GM12878 (cell line): Measurements from ENCODE around the gene OPTC.

ENCODE experiments used
- CTCF ChIP-seq, 3 experiments: IDR thresholded peaks in 2 of 3; conservative IDR thresholded peaks in 1 of 3; 2 replicates each; pipeline ENCODE4 v1.5.1; 2011; ENCODE audit warnings: low read depth in 3 of 3, low read length in 3 of 3, mild to moderate bottlenecking in 3 of 3, control low read depth in 2 of 3, moderate library complexity in 2 of 3, inconsistent platforms in 1 of 3, mixed read lengths in 1 of 3; ENCODE audit not compliant: control insufficient read depth in 2 of 3, insufficient read depth in 1 of 3; ENCODE audit errors: extremely low read depth in 1 of 3
- EGR1 ChIP-seq, 2 experiments: IDR thresholded peaks; 1 replicate in 1 of 2; 2 replicates in 1 of 2; pipeline ENCODE4 v1.6.1; 2011 to 2012; ENCODE audit warnings: low read depth in 2 of 2, low read length in 2 of 2, borderline replicate concordance in 1 of 2, mild to moderate bottlenecking in 1 of 2, moderate library complexity in 1 of 2
- EZH2 ChIP-seq: IDR thresholded peaks from 2 replicates; pipeline ENCODE4 v1.6.1; 2012; ENCODE audit warnings: low read depth, mild to moderate bottlenecking, control low read depth, inconsistent platforms, low read length, borderline replicate concordance; ENCODE audit not compliant: control insufficient read depth
- FOXK2 ChIP-seq: fragments of 450-650 bp; IDR thresholded peaks from 2 replicates; pipeline ENCODE4 v1.6.1; 2017; ENCODE audit warnings: mild to moderate bottlenecking, moderate library complexity
- GABPA ChIP-seq: IDR thresholded peaks from 2 replicates; pipeline ENCODE4 v1.6.1; 2014; ENCODE audit warnings: antibody characterized with exemption, low read depth, mild to moderate bottlenecking, inconsistent platforms
- MEF2A ChIP-seq: IDR thresholded peaks from 2 replicates; pipeline ENCODE4 v1.6.1; 2011; ENCODE audit warnings: low read depth, mild to moderate bottlenecking, low read length, moderate library complexity; ENCODE audit not compliant: insufficient read depth
- MTA3 ChIP-seq: IDR thresholded peaks from 2 replicates; pipeline ENCODE4 v1.6.1; 2012; ENCODE audit warnings: low read length, inconsistent platforms, borderline replicate concordance
- POLR2AphosphoS5 ChIP-seq: IDR thresholded peaks from 2 replicates; pipeline ENCODE4 v1.6.1; 2011; ENCODE audit warnings: mild to moderate bottlenecking, low read length, inconsistent platforms
- PRDM15 ChIP-seq: fragments of 450-650 bp; formaldehyde crosslinking; IDR thresholded peaks from 2 replicates; pipeline ENCODE4 v1.4.0; 2020; ENCODE audit warnings: mild to moderate bottlenecking, moderate library complexity
- SIN3A ChIP-seq: IDR thresholded peaks from 2 replicates; pipeline ENCODE4 v1.6.1; 2012; ENCODE audit warnings: low read depth, low read length, improper control_type of control experiment
- SMAD1 ChIP-seq: fragments of 450-650 bp; IDR thresholded peaks from 2 replicates; pipeline ENCODE4 v1.6.1; 2018; ENCODE audit warnings: mild to moderate bottlenecking, low read depth; ENCODE audit not compliant: partially characterized antibody
- ZSCAN29 ChIP-seq: fragments of 450-650 bp; IDR thresholded peaks from 2 replicates; pipeline ENCODE4 v1.6.1; 2017; ENCODE audit warnings: mild to moderate bottlenecking, moderate library complexity

GRCh38 chr1:203550846-203551245 lies 56.9 kb downstream of the OPTC start:
- TF ChIP-seq CTCF (IDR thresholded peaks at IDR 0.05 in 2 of 3, conservative IDR thresholded peaks at IDR 0.05 in 1 of 3; ENCODE audit: control insufficient read depth in 2 of 3, extremely low read depth in 1 of 3, insufficient read depth in 1 of 3, low read depth in 3 of 3, low read length in 3 of 3) (no peak), POLR2AphosphoS5 (no peak), SMAD1 (no peak), MEF2A (no peak), FOXK2 (no peak), SIN3A (no peak), EGR1 (IDR thresholded peaks at IDR 0.05; ENCODE audit: borderline replicate concordance in 1 of 2, low read depth in 2 of 2, low read length in 2 of 2) (no peak), MTA3 (no peak), ZSCAN29 (no peak), GABPA (no peak), PRDM15 (CRISPR knock-in tag) (no peak), EZH2 (no peak)
